ENCODE results near the gene NAA25. TPM values are rescaled to one million over a fixed set of nuclear protein-coding genes. Genes with fewer than 3 reads are reported as not detected.

Gene NAA25
- total and polyA plus RNA-seq, 2 donors (not counting 1 experiment from before 2014, with no cell fraction given) = 5.9 to 40.8 TPM

DNA sequence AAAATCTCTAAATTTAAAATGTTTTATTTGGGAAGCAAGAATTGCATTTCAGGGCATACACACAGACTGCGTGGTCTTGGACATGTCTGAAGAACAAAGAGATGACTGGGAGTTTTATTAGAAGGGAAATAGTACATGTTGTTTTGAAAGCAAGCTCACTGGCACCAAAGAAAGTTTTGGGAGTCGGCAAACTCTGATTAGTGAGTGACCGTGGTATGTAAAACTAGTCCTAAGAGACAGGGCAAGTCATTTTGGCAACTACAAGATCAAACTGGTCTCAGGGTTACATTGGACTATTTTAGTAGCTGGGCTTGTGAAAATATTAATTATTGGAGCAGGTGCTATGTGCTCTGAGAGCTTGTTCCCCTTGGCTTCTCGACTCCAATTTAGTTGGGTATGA, 110.6 kb downstream of the NAA25 start:
- peaks cover 47 to 59% of the 10 kb centered on the region in 2 donors for H3K4me1 ChIP-seq (ENCODE audit: control insufficient read depth in 2 of 2, insufficient read depth in 2 of 2, low read length in 2 of 2)
- POLR2A ChIA-PET = no interaction called here
- H3K4me1 Mint-ChIP-seq = peaks cover 48% of the 10 kb centered on the region
- H3K4me3 ChIP-seq (ENCODE audit: control extremely low read depth in 1 of 5, extremely low read depth in 1 of 5, insufficient read depth in 1 of 5, low read depth in 2 of 5, low read length in 4 of 5) = no peak overlapping the region
- no peaks in the 10 kb centered on the region for H3K9me3 Mint-ChIP-seq (ENCODE audit: insufficient read depth)
- no peaks in the 10 kb centered on the region for H3K36me3 ChIP-seq (replicated peaks in 1 of 2; ENCODE audit: control extremely low read depth in 1 of 2, control insufficient read depth in 1 of 2, extremely low read depth in 1 of 2, insufficient read depth in 2 of 2, low read length in 1 of 2)
- CTCF ChIA-PET = interaction anchor here (0.8 to 1.3 kb wide), 2 partner anchors 15 to 18 kb away, joined by 3 to 4 read pairs; partner anchors contain the start of genes ERP29 and TMEM116
- peaks cover 28% of the 10 kb centered on the region for H4K20me1 ChIP-seq (ENCODE audit: control insufficient read depth, insufficient read depth, low read length, poor library complexity, severe bottlenecking)
- H3K27ac Mint-ChIP-seq = no peak overlapping the region
- H3K9ac ChIP-seq (ENCODE audit: low read length) = no peak overlapping the region
- peaks cover 0 to 15% (median 12%) of the 10 kb centered on the region in 4 experiments for H3K27me3 ChIP-seq (replicated peaks in 1 of 4; ENCODE audit: control extremely low read depth in 1 of 4, control insufficient read depth in 3 of 4, insufficient read depth in 4 of 4, low read length in 3 of 4)
- peaks cover 10% of the 10 kb centered on the region for H3K79me2 ChIP-seq (ENCODE audit: control insufficient read depth, insufficient read depth, low read length)
- ATAC-seq (ENCODE audit: low read depth) (no peak), DNase-seq (no peak)
- no peak overlapping the region for H2AFZ ChIP-seq (ENCODE audit: insufficient read depth, low read depth, low read length, poor library complexity, severe bottlenecking)
- intact Hi-C loops (cut with micrococcal nuclease) = no loop called here
- no peak for TF ChIP-seq EZH2 (IDR thresholded peaks at IDR 0.05; ENCODE audit: borderline replicate concordance, insufficient read depth, low read depth, low read length, poor library complexity, severe bottlenecking)
- TF ChIP-seq, protein P1, sequence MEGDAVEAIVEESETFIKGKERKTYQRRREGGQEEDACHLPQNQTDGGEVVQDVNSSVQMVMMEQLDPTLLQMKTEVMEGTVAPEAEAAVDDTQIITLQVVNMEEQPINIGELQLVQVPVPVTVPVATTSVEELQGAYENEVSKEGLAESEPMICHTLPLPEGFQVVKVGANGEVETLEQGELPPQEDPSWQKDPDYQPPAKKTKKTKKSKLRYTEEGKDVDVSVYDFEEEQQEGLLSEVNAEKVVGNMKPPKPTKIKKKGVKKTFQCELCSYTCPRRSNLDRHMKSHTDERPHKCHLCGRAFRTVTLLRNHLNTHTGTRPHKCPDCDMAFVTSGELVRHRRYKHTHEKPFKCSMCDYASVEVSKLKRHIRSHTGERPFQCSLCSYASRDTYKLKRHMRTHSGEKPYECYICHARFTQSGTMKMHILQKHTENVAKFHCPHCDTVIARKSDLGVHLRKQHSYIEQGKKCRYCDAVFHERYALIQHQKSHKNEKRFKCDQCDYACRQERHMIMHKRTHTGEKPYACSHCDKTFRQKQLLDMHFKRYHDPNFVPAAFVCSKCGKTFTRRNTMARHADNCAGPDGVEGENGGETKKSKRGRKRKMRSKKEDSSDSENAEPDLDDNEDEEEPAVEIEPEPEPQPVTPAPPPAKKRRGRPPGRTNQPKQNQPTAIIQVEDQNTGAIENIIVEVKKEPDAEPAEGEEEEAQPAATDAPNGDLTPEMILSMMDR (IDR thresholded peaks at IDR 0.05) = no peak
- no peak overlapping the region for H3K27ac ChIP-seq (ENCODE audit: low read length in 2 of 2)
- H3K27me3 Mint-ChIP-seq = peaks cover 15% of the 10 kb centered on the region
- no peaks in the 10 kb centered on the region for H3K9me3 ChIP-seq (ENCODE audit: control extremely low read depth in 1 of 3, control insufficient read depth in 2 of 3, insufficient read depth in 1 of 3, low read length in 2 of 3)
- WGBS (ENCODE audit: insufficient coverage) = 100% methylated on average over 3 of the region's 4 CpGs
- H3K4me3 Mint-ChIP-seq = no peak overlapping the region
- H3K4me2 ChIP-seq (replicated peaks; ENCODE audit: low read depth, low read length, poor library complexity, severe bottlenecking) = no peak overlapping the region

DNA sequence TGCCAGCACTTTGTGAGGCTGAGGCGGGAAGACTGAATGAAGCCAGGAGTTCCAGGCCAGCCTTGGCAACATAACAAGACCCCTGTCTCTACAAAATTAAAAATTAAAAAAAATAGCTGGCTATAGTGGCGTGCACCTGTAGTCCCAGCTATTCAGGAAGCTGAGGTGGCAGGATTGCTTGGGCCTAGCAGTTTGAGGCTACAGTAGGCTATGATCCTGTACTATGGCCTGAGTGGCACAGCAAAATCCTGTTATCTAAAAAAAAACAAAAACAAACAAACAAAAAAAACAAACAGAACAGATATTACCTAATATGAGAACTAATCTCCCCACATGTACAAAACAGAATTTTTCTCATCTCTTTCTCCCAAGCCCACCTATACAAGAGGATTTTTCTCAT, 111.3 kb downstream of the NAA25 start:
- H3K27me3 Mint-ChIP-seq = peaks cover 15% of the 10 kb centered on the region
- Histone ChIP-seq H3K4me1 (ENCODE audit: control insufficient read depth in 2 of 2, insufficient read depth in 2 of 2, low read length in 2 of 2) (peaks cover 51 to 59% of the 10 kb centered on the region in 2 donors), H3K27me3 (replicated peaks in 1 of 4; ENCODE audit: control extremely low read depth in 1 of 4, control insufficient read depth in 3 of 4, insufficient read depth in 4 of 4, low read length in 3 of 4) (peaks cover 0 to 19% (median 13%) of the 10 kb centered on the region in 4 experiments), H3K36me3 (replicated peaks in 1 of 2; ENCODE audit: control extremely low read depth in 1 of 2, control insufficient read depth in 1 of 2, extremely low read depth in 1 of 2, insufficient read depth in 2 of 2, low read length in 1 of 2) (no peaks in the 10 kb centered on the region), H3K4me2 (replicated peaks; ENCODE audit: low read depth, low read length, poor library complexity, severe bottlenecking) (no peak overlapping the region), H2AFZ (ENCODE audit: insufficient read depth, low read depth, low read length, poor library complexity, severe bottlenecking) (no peak overlapping the region), H3K79me2 (ENCODE audit: control insufficient read depth, insufficient read depth, low read length) (peaks cover 10% of the 10 kb centered on the region), H3K4me3 (ENCODE audit: control extremely low read depth in 1 of 5, extremely low read depth in 1 of 5, insufficient read depth in 1 of 5, low read depth in 2 of 5, low read length in 4 of 5) (no peak overlapping the region), H3K9me3 (ENCODE audit: control extremely low read depth in 1 of 3, control insufficient read depth in 2 of 3, insufficient read depth in 1 of 3, low read length in 2 of 3) (no peaks in the 10 kb centered on the region), H4K20me1 (ENCODE audit: control insufficient read depth, insufficient read depth, low read length, poor library complexity, severe bottlenecking) (peaks cover 30% of the 10 kb centered on the region), H3K9ac (ENCODE audit: low read length) (no peak overlapping the region), H3K27ac (ENCODE audit: low read length in 2 of 2) (no peak overlapping the region)
- H3K4me1 Mint-ChIP-seq = peaks cover 48% of the 10 kb centered on the region
- H3K4me3 Mint-ChIP-seq = no peak overlapping the region
- no peak for TF ChIP-seq EZH2 (IDR thresholded peaks at IDR 0.05; ENCODE audit: borderline replicate concordance, insufficient read depth, low read depth, low read length, poor library complexity, severe bottlenecking)
- TF ChIP-seq, protein P1 (IDR thresholded peaks at IDR 0.05) = no peak
- 100% methylated on average over 1 of the region's 2 CpGs for WGBS (ENCODE audit: insufficient coverage)
- intact Hi-C loops (cut with micrococcal nuclease) = no loop called here
- ChIA-PET POLR2A (no interaction called here), CTCF (interaction anchor here (1.3 kb wide), 1 partner anchor 16 kb away, joined by 4 read pairs; the partner anchor contains the start of genes ERP29 and TMEM116)
- no peaks in the 10 kb centered on the region for H3K9me3 Mint-ChIP-seq (ENCODE audit: insufficient read depth)
- DNase-seq (no peak), ATAC-seq (ENCODE audit: low read depth) (no peak)
- H3K27ac Mint-ChIP-seq = no peak overlapping the region

All from B cell (primary cell).